Vagina (tissue), 2 donors: ENCODE data around the gene ARSG. TPM values are rescaled to one million over a fixed set of nuclear protein-coding genes. Genes with fewer than 3 reads are reported as not detected.

Experiments
- DNase-seq, 2 donors: peaks; one replicate each; pipeline ENCODE4 v3.0.0-alpha.2; 2017; ENCODE audit errors: extremely low spot score in 2 of 2
- H3K27ac ChIP-seq: fragments of 200-600 bp; sonication (generic); one replicate; pipeline ENCODE4 v1.5.1; 2019
- H3K27me3 ChIP-seq: fragments of 200-600 bp; sonication (generic); one replicate; pipeline ENCODE4 v1.5.1; 2019
- H3K36me3 ChIP-seq, 2 donors: fragments of 200-600 bp; sonication (generic); one replicate each; pipeline ENCODE4 v1.5.1; 2017 to 2019
- H3K4me1 ChIP-seq: fragments of 200-600 bp; sonication (generic); one replicate; pipeline ENCODE4 v1.5.1; 2019
- H3K4me3 ChIP-seq, 2 donors: fragments of 200-600 bp; sonication (generic); 1 replicate in 1 of 2; 2 replicates in 1 of 2; pipeline ENCODE4 v1.5.1; 2016 to 2019
- H3K9me3 ChIP-seq: fragments of 200-600 bp; sonication (generic); one replicate; pipeline ENCODE4 v1.5.1; 2019
- CTCF ChIP-seq, 3 experiments: fragments of 450-650 bp in 2 of 3; fragments of 200-600 bp in 1 of 3; sonication (generic) in 1 of 3; IDR thresholded peaks; one replicate each; pipeline ENCODE4 v1.5.1; 2017 to 2019; ENCODE audit warnings: antibody characterized with exemption in 3 of 3, mild to moderate bottlenecking in 2 of 3, moderate library complexity in 2 of 3
- POLR2A ChIP-seq, 2 donors: fragments of 450-650 bp; IDR thresholded peaks; one replicate each; pipeline ENCODE4 v1.6.1; 2017; ENCODE audit warnings: antibody characterized with exemption in 2 of 2, mild to moderate bottlenecking in 2 of 2, moderate library complexity in 2 of 2
- POLR2AphosphoS5 ChIP-seq, 2 donors: sonication (generic); formaldehyde crosslinking; IDR thresholded peaks; one replicate each; pipeline ENCODE4 v1.9.0; 2017; ENCODE audit warnings: antibody characterized with exemption in 2 of 2, mild to moderate bottlenecking in 2 of 2, low read depth in 1 of 2; ENCODE audit not compliant: insufficient read depth in 1 of 2
- intact Hi-C: fragments of 100-400 bp; cut with DNase I; formaldehyde crosslinking; loops from one replicate; pipeline ENCODE4 v1.15.1; 2023
- total RNA-seq: library from RNA; depleted of rRNA; stranded (reverse); fragments of >200 nt; gene quantifications from one replicate; pipeline ENCODE4 v1.2.3, GENCODE V29; 2016

The ARSG gene
- total RNA-seq, 1 donor from 2014 or later, result 8.1 TPM

GRCh38 chr17:68421486-68421885 lies 130.2 kb downstream of the ARSG start:
- TF ChIP-seq POLR2A (IDR thresholded peaks at IDR 0.05) (no peak), POLR2AphosphoS5 (IDR thresholded peaks at IDR 0.05; ENCODE audit: insufficient read depth in 1 of 2, low read depth in 1 of 2) (no peak), CTCF (IDR thresholded peaks at IDR 0.05) (no peak)
- H3K36me3 ChIP-seq, result peaks cover 0 to 44% of the 10 kb centered on the region in 2 donors
- H3K4me3 ChIP-seq, result no peak overlapping the region
- intact Hi-C loops, result loop anchor here (10.0 kb wide), 1 partner anchor 147 kb away; no protein-coding TSS in a partner anchor
- no peaks in the 10 kb centered on the region for H3K27me3 ChIP-seq
- peak in 1 of 2 donors; percentile 44 for DNase-seq
- H3K9me3 ChIP-seq, result no peaks in the 10 kb centered on the region
- H3K4me1 ChIP-seq, result no peaks in the 10 kb centered on the region
- H3K27ac ChIP-seq, result no peak overlapping the region

- DNase-seq, result peak in 1 of 2 donors; percentile 52
- Histone ChIP-seq H3K4me1 (no peaks in the 10 kb centered on the region), H3K27ac (no peak overlapping the region), H3K9me3 (no peaks in the 10 kb centered on the region), H3K36me3 (peaks cover 0 to 56% of the 10 kb centered on the region in 2 donors), H3K27me3 (no peaks in the 10 kb centered on the region), H3K4me3 (no peak overlapping the region)
- TF ChIP-seq POLR2A (IDR thresholded peaks at IDR 0.05) (no peak), CTCF (IDR thresholded peaks at IDR 0.05) (no peak), POLR2AphosphoS5 (IDR thresholded peaks at IDR 0.05; ENCODE audit: insufficient read depth in 1 of 2, low read depth in 1 of 2) (no peak)
- intact Hi-C loops, result loop anchor here (10.0 kb wide), 1 partner anchor 148 kb away; no protein-coding TSS in a partner anchor
Observed at GRCh38 chr17:68422821-68423220, 131.5 kb downstream of the ARSG start.

GRCh38 chr17:68423251-68423650 lies 132.0 kb downstream of the ARSG start:
- Histone ChIP-seq H3K4me1 (no peaks in the 10 kb centered on the region), H3K9me3 (no peaks in the 10 kb centered on the region), H3K4me3 (no peak overlapping the region), H3K36me3 (peaks cover 0 to 60% of the 10 kb centered on the region in 2 donors), H3K27me3 (no peaks in the 10 kb centered on the region), H3K27ac (no peak overlapping the region)
- TF ChIP-seq POLR2AphosphoS5 (IDR thresholded peaks at IDR 0.05; ENCODE audit: insufficient read depth in 1 of 2, low read depth in 1 of 2) (no peak), POLR2A (IDR thresholded peaks at IDR 0.05) (no peak), CTCF (IDR thresholded peaks at IDR 0.05) (no peak)
- intact Hi-C loops, result loop anchor here (10.0 kb wide), 1 partner anchor 148 kb away; no protein-coding TSS in a partner anchor
- DNase-seq, result peak in 1 of 2 donors; percentile 54

- Histone ChIP-seq H3K36me3 (peaks cover 0 to 70% of the 10 kb centered on the region in 2 donors), H3K9me3 (no peaks in the 10 kb centered on the region), H3K27me3 (no peaks in the 10 kb centered on the region), H3K4me3 (no peak overlapping the region), H3K4me1 (no peaks in the 10 kb centered on the region), H3K27ac (no peak overlapping the region)
- TF ChIP-seq POLR2A (IDR thresholded peaks at IDR 0.05), result no peak
- TF ChIP-seq POLR2AphosphoS5 (IDR thresholded peaks at IDR 0.05; ENCODE audit: insufficient read depth in 1 of 2, low read depth in 1 of 2), result no peak
- DNase-seq, result peak in 1 of 2 donors; percentile 42
- intact Hi-C loops, result loop anchor here (10.0 kb wide), 1 partner anchor 149 kb away; no protein-coding TSS in a partner anchor
Observed at GRCh38 chr17:68424203-68424602, 132.9 kb downstream of the ARSG start.

- Histone ChIP-seq H3K36me3 (peaks cover 0 to 75% of the 10 kb centered on the region in 2 donors), H3K9me3 (no peaks in the 10 kb centered on the region), H3K27ac (no peak overlapping the region), H3K4me3 (no peak overlapping the region), H3K4me1 (no peaks in the 10 kb centered on the region), H3K27me3 (no peaks in the 10 kb centered on the region)
- TF ChIP-seq POLR2A (IDR thresholded peaks at IDR 0.05) (no peak), CTCF (IDR thresholded peaks at IDR 0.05) (no peak), POLR2AphosphoS5 (IDR thresholded peaks at IDR 0.05; ENCODE audit: insufficient read depth in 1 of 2, low read depth in 1 of 2) (no peak)
- intact Hi-C loops, result loop anchor here (10.0 kb wide), 1 partner anchor 150 kb away; no protein-coding TSS in a partner anchor
- DNase-seq, result peak in 1 of 2 donors; percentile 80
Observed at GRCh38 chr17:68424861-68425260, 133.6 kb downstream of the ARSG start.
